ENCODE results near the gene SLC39A11.

DNA sequence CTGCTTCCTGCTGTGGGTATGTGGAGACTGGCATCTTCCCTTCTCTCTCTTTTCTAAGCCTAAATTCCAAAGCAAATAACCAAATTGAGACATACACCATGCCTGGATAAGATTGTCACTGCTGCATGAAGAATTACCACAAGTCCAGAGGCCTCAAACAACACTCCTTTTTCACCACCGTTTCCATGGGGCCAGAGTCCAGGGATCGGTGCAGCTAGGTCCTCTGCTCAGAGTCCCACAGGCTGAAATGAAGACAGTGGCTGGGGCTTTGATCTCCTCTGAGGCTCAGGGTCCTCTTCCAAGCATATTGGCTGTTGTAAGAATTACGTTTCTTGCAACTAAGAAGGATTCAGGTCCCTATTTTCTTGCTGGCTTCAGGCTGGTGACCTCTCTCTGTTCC is 130.4 kb downstream of the SLC39A11 start:
- TF ChIP-seq, protein P1, sequence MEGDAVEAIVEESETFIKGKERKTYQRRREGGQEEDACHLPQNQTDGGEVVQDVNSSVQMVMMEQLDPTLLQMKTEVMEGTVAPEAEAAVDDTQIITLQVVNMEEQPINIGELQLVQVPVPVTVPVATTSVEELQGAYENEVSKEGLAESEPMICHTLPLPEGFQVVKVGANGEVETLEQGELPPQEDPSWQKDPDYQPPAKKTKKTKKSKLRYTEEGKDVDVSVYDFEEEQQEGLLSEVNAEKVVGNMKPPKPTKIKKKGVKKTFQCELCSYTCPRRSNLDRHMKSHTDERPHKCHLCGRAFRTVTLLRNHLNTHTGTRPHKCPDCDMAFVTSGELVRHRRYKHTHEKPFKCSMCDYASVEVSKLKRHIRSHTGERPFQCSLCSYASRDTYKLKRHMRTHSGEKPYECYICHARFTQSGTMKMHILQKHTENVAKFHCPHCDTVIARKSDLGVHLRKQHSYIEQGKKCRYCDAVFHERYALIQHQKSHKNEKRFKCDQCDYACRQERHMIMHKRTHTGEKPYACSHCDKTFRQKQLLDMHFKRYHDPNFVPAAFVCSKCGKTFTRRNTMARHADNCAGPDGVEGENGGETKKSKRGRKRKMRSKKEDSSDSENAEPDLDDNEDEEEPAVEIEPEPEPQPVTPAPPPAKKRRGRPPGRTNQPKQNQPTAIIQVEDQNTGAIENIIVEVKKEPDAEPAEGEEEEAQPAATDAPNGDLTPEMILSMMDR (IDR thresholded peaks at IDR 0.05) = no peak
- TF ChIP-seq POLR2A (IDR thresholded peaks at IDR 0.05) = no peak

Data from esophagus squamous epithelium (tissue), 4 donors.